ENCODE measurements around the gene CHI3L1.
"Not testable (repeated sequence)": the region's sequence is repeated elsewhere in the genome, so short reads cannot be mapped to it uniquely, and the experiment has no call there.

CHI3L1 gene

GRCh38 chr1:203186446-203187303 is at the start of gene CHI3L1:
Gene CHI3L1, minus strand, starts transcription at chr1:203186704. Its CDS starts 81 bp downstream, at chr1:203186623.
- no peak for DNase-seq

GRCh38 chr1:203234901-203235300 is 48.4 kb upstream of the CHI3L1 start:
- not testable (repeated sequence) for DNase-seq

GRCh38 chr1:203229471-203230135 is 43.1 kb upstream of the CHI3L1 start, which contains the start of gene CHIT1:
Gene CHIT1, minus strand, starts transcription at chr1:203229673. Its CDS starts 37 bp downstream, at chr1:203229636.
- DNase-seq: no peak

DNA sequence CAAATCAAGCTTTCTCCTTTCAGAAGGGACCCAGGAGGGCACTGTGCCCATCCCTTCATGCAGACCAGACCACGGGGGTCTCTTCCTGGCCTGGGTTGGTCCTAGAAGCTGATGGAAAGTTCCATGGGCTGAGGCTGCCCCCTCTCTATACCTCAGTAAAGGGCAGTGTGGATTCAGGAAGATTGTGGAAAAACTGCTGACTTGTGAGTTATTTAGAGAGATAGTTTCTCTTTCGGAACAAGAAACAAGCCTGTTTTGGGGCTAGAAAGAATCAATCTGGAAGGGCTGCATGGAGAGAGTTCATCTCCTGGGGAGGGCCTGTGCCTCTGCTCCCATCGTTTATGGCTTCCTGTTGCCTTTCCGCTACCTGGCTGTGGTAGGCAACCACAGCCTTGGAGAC is 42.2 kb upstream of the CHI3L1 start:
- DNase-seq: no peak

DNA sequence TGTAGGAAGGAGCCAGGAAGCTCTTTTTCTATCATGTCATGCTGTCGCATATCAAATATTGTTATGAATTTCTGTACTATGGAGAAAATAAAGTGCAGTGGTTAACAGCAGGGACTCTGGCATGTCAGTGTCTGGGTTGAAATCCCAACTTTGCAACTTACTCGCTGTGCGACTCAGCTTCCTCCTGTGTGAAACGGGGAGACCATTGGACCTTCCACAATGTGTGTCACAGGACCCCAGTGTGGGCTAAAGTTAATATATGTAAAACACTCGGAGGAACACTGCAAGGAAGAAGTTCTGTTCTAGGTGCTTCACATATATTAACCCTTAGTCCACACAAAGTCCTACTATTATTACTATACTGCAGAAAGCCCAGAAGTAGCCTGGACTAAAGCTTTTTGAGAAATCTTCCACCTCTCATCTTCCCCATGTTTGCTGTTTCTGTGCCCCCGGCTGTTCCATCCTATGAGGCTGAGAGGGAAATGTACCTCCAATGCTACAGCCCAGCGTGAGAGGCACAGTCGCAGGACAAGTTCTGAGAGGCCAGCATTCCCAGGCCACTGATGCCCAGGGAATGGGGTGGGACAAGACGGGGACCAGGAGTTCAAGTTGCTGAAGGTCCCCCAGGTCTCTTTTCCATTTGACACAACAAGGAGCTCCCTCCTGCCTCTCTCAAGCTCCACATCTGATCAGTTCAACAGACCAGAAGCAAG is 41.0 kb upstream of the CHI3L1 start:
- DNase-seq: no peak

- no peak for DNase-seq
Observed at GRCh38 chr1:203225071-203225470, 38.6 kb upstream of the CHI3L1 start.

DNA sequence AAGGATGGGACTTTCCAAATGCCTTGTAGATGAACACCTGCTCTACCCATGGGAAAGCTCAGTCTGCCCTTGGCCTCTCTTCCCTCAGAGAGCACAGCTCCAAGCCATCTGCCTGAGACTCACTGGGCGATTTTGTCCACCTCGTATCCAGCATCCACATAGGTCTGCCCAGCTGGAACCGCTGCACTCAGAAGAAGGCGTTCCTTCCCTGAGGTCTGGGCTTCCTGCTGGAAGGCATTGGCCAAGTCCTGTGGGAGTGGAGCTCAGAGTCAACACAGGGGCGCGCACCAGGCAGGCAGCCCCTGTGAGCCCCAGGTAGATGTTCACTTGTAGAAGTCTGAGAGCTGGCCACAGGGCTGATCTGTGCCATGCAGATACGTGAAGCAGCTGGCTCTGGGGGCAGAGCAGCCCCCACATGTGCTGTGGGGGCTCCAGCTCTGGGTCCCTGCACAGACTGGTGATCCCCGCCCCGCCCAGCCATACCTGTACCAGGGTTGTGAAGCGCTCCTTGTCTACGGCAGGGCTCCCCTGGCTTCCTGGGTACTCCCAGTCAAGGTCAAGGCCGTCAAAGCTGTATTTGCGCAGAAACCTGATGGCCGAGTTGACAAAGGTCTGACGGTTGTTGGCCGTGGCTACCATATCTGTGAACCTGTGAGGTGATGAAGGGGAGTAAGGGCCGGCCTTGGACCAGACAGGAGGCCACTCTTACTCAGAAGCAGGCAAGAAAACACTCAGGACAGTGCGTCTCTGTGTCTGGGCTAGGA is 36.7 kb upstream of the CHI3L1 start:
- no peak for DNase-seq

DNA sequence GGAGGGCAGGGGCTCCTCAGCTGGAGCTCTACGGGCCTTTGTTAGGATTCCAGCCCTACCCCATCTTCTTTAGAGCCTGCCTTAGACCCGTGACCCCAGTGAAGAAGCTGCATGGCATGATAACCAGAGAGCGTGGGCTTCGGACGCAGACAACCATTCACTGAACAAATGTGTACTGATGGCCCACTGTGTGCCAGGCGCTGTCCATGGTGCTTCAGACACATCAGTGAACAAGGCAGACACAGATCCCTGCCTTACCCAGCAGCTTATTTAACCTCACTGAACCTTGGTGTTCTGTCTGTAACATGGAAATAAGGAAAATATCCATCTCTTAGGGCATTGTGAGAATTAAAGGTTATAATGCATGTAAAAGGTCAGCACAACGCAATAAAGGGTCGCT is 33.4 kb upstream of the CHI3L1 start:
- DNase-seq: no peak

DNA sequence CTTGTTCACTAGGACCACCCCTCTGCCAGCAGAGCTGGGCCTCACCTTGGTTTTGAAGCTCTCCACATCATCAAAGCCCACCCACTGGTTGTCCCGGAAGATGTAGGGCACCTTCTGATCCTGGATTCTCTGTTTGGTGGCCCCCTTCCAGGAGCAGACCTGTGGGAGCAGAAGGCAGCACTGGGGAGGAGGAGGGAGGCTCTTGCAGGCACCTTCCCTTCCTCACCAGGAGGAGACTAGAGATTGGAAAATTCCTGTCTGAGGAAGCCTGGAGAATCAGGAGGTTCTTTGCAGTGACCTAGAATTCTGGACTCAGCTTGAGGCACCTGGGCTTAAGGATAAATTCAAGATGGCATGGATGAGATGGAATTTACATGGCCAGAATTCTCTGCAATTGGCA is 32.7 kb upstream of the CHI3L1 start:
- DNase-seq: no peak

- no peak for DNase-seq
Observed at GRCh38 chr1:203217668-203218067, 31.2 kb upstream of the CHI3L1 start.

DNA sequence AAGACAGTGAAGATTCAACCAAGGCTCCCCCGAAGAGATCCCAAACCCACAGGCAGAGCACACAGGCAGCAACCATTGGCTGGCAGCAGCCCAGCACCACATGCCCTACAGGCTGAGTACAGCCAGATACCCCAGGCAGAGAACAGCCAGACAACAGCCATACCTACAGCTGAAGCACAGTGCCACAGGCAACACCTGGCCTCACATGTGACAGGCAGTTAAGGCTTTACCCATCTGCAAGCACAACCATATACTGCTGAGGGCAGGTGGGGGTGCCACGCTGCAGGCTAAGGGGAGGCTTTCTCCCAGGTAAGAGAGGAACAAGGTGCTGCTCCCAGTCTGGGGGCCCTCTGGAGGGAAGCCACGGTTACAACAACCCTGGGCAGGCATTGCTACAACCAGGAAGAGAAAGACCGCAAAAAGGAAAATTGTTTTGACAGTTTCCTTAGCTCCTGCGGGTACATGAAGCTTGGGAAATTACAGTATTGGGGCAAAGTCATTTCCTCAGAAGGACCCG is 30.7 kb upstream of the CHI3L1 start:
- DNase-seq: no peak

GRCh38 chr1:203216274-203217138 is 30.0 kb upstream of the CHI3L1 start:
- peak; percentile 69 for DNase-seq

- no peak for DNase-seq
Observed at GRCh38 chr1:203215573-203215972, 29.1 kb upstream of the CHI3L1 start.

DNA sequence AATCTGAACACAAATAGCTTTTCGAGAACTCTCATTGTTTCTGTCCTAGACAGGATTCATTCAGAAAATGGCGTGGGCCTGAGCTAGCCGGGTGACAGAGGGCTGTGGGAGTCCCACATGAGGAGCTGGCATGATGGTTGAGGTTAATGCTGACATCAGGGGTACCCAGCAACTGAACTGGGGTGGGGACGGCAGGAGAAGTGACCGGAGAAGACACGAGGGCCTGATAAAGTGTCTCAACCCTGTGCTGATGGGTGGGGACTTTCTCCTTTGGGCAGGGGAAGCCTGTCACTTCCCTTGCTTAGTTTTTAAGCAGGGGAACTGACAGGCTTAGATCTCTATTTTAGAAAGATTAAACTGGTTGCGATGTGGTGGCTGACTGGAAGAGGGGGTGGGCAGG is 28.4 kb upstream of the CHI3L1 start:
- no peak for DNase-seq

GRCh38 chr1:203213126-203213525 is 26.6 kb upstream of the CHI3L1 start:
- DNase-seq: no peak

DNA sequence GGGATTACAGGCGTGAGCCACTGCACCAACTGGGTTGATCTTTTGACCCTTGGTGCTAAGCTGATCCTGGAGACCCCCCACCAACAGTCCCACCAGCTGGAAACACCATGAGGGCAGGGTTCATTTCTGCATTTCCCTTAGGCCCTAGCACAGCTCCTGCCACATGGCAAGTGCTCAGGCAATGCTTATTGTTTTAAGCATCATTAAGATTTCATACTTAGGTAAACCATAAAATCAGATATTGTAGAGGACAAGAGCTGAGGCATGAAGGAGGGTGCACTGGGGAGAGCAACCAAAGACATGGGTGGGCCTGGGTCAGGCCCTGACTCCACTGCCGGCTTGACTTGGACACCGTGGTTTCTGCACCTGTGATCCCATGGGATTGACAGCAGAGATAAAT is 25.3 kb upstream of the CHI3L1 start:
- DNase-seq: no peak

- DNase-seq: no peak
Observed at GRCh38 chr1:203210988-203211387, 24.5 kb upstream of the CHI3L1 start.

DNA sequence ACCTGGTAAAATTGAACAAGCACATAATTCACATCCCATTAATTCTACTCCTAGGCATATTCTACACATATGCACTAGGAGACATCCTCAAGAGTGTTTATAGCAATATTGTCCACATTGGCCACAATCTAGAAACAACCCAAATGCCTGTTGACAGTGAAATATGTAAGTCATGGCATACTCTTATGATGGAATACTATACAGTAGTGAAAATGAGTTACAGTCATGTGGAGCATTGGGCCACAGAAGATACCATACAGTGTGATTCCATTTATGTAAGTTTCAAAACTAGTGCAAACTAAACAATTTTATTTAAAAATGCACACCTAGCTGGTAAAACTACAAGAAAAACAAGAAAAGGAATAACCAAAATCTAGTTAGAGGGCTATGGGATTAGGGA is 23.8 kb upstream of the CHI3L1 start:
- no peak for DNase-seq

DNA sequence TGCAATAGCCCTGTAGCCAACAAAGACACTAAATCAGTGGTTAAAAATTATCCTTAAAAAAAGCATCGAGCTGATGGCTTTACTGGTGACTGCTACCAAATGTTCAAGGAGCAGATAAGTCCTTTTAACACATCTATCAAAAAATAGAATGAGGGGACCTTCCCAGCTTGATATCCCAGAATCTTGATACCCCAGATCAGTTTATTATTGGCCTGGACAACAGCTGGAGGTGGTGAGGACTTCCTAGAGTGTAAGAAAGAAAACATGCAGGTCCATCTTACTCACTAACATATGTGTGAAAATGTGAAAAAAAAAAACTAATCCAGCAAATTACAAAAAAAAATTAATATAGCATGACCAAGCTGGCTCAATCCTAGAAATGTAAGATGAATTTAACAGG is 21.7 kb upstream of the CHI3L1 start:
- DNase-seq: no peak

DNA sequence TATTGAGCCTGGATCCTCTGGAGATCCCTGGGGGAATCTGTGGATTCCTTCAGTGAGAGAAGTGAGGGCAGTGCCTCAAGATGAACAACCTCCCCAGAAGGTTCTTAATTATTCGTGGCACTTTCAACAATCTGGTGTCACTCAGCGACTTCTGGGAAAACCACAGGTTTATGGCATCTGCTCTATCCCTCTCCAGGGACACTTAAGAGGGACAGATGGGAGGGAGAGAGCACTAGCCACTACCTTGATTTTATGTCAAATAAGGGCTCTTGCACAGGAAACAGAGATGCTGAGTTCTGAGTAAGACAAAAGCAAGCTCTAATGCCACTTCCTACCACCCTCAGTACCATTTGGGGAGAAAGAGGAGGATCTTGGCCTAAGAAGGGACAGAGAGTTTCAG is 21.2 kb upstream of the CHI3L1 start:
- DNase-seq: no peak

DNA sequence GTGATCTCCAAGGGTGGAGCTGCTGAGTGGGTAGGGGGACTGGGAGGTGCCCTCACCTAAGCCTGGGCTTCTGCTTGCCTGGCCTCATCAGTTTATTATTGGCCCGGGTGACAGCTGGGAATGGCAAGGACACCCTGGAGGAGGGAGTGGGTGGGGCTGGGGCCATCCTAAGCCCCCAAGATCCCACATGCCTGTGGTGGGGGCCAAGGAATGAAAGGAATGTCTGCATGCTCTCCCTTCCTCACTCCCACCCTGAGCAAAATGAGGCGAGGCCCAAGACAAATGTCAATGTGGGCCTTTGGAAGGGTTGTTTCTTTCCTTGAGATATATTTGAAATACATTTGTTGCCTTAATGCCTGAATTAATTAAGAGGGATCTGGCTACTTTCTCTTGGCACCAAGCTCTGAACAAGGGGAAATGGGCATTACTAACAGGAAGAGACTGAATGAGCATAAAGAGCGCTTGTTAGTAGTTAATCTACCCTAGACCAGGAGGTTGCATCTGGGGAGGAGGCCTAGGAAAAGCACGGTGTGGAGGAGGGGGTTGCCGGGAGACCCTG is 19.7 kb upstream of the CHI3L1 start:
- DNase-seq: peak; percentile 50

Measured in left hindlimb (tissue), 1 donor.